Subcutaneous adipose tissue (tissue), 4 donors: Measurements from ENCODE around the gene DBNDD1. TPM values are rescaled to one million over a fixed set of nuclear protein-coding genes. Genes with fewer than 3 reads are reported as not detected.

Experiments
- CTCF ChIP-seq: fragments of 450-650 bp; IDR thresholded peaks from one replicate; pipeline ENCODE4 v1.5.1; 2016; ENCODE audit warnings: low read depth, mild to moderate bottlenecking, control low read depth, antibody characterized with exemption, moderate library complexity
- total RNA-seq, 4 donors: library from RNA; depleted of rRNA; stranded (reverse); fragments of >200 nt; gene quantifications; one replicate each; pipeline ENCODE4 v1.1.0, GENCODE V29; 2016

DBNDD1 gene
- total RNA-seq, 4 donors from 2014 or later = 1.3 to 1.4 TPM; not detected in 2

GRCh38 chr16:90022209-90023077 lies 3.2 kb upstream of the DBNDD1 start:
- TF ChIP-seq CTCF = no peak

GRCh38 chr16:90020838-90021382 lies 1.7 kb upstream of the DBNDD1 start:
- TF ChIP-seq CTCF = no peak

- no peak for TF ChIP-seq CTCF
These were observed 1.1 kb upstream of the DBNDD1 start for GRCh38 chr16:90020260-90020837.

GRCh38 chr16:90019543-90020259 lies 445 bp upstream of the DBNDD1 start:
- TF ChIP-seq CTCF = no peak

GRCh38 chr16:90018297-90018651 lies 982 bp downstream of the DBNDD1 start:
- no peak for TF ChIP-seq CTCF

- TF ChIP-seq CTCF = no peak
These were observed 2.8 kb downstream of the DBNDD1 start for GRCh38 chr16:90016339-90016950.
